ENCODE results near the gene EDDM3A.

DNA sequence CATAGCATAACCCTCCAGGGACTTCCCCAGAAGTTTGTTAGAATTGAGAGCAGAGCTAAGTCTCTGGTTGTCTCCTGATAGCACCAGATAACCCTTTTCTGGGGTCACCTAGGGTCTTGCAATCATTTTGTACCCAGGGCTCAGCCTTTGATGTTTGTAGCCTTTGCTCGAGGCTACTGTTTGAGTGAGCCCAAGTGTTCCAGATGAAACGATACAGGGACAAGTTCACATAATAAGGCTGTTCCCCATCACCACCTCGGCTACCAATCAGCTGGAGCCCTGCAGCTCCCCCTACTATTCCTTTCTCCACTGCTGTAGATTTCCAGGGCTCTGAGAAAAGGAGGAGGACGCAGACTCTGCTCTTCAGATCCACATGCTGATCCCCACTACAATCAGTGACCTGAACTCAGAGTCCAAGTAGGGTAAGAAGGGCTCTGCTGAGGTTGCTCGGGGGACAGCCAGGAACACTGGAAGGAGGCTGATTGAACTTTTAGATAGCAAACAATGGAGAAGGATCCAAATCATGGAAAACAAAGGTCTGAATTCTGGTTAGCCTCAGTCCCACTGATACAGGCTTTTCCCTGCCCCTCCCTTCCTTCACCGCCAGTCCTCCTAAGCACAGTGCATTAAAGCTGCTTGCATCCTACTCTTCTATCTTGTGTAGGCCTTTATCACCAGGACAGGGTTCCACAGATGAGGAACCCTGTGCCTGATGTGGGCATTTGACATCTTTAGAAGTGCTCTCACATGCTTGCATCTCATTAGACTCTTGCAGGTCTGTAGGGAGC, at the start of gene EDDM3A:
- TF ChIP-seq, protein P1, sequence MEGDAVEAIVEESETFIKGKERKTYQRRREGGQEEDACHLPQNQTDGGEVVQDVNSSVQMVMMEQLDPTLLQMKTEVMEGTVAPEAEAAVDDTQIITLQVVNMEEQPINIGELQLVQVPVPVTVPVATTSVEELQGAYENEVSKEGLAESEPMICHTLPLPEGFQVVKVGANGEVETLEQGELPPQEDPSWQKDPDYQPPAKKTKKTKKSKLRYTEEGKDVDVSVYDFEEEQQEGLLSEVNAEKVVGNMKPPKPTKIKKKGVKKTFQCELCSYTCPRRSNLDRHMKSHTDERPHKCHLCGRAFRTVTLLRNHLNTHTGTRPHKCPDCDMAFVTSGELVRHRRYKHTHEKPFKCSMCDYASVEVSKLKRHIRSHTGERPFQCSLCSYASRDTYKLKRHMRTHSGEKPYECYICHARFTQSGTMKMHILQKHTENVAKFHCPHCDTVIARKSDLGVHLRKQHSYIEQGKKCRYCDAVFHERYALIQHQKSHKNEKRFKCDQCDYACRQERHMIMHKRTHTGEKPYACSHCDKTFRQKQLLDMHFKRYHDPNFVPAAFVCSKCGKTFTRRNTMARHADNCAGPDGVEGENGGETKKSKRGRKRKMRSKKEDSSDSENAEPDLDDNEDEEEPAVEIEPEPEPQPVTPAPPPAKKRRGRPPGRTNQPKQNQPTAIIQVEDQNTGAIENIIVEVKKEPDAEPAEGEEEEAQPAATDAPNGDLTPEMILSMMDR (IDR thresholded peaks at IDR 0.05): no peak
- no peak for TF ChIP-seq ZFX (IDR thresholded peaks at IDR 0.05; ENCODE audit: borderline replicate concordance)

Measured in 22Rv1 (cell line).